T-cell (primary cell): ENCODE measurements around the gene GSTM1. TPM values are rescaled to one million over a fixed set of nuclear protein-coding genes. Genes with fewer than 3 reads are reported as not detected.
"Not testable (repeated sequence)": the region's sequence is repeated elsewhere in the genome, so short reads cannot be mapped to it uniquely, and the experiment has no call there.

Experiments
- ATAC-seq, 4 experiments: fragments of 200-7000 bp in 3 of 4; fragments of 150-1000 bp in 1 of 4; cut with Tn5 transposase; replicated peaks in 1 of 4; 1 replicate in 3 of 4; 2 replicates in 1 of 4; pipeline ENCODE4 v1.10.0; 2021; ENCODE audit warnings: moderate library complexity in 3 of 4, mild to moderate bottlenecking in 2 of 4, moderate number of reproducible peaks in 1 of 4
- CTCF ChIA-PET, 2 donors: fragments of 300-600 bp; sonication (Branson Sonifier 250); formaldehyde crosslinking; loops; one replicate each; lab custom pipeline; 2022; ENCODE audit warnings: antibody characterized with exemption in 2 of 2; lab: Charles Lee
- POLR2A ChIA-PET, 2 donors: fragments of 300-600 bp; sonication (Branson Sonifier 250); formaldehyde crosslinking; loops; one replicate each; lab custom pipeline; 2022; ENCODE audit warnings: antibody characterized with exemption in 2 of 2; lab: Charles Lee
- DNase-seq, 35 experiments: peaks; one replicate each; pipeline versions ENCODE4 v3.0.0 to v3.0.0-alpha.2; 2013 to 2023
- H3K27ac ChIP-seq: one replicate; pipeline ENCODE4 v1.5.1; 2013; ENCODE audit warnings: low read length
- H3K27me3 ChIP-seq, 2 experiments: replicated peaks in 1 of 2; 1 replicate in 1 of 2; 2 replicates in 1 of 2; pipeline versions ENCODE4 v1.6.1 to v1.7.0; 2013; ENCODE audit warnings: low read length in 1 of 2, mixed read lengths in 1 of 2; ENCODE audit not compliant: control insufficient read depth in 2 of 2, insufficient read depth in 2 of 2; ENCODE audit errors: extremely low read depth in 1 of 2
- H3K36me3 ChIP-seq, 2 donors: 1 replicate in 1 of 2; 2 replicates in 1 of 2; pipeline versions ENCODE4 v1.6.1 to v1.7.0; 2013; ENCODE audit warnings: low read length in 1 of 2; ENCODE audit not compliant: control insufficient read depth in 2 of 2, insufficient read depth in 1 of 2; ENCODE audit errors: extremely low read depth in 1 of 2
- H3K4me1 ChIP-seq, 2 experiments: 1 replicate in 1 of 2; 2 replicates in 1 of 2; pipeline versions ENCODE4 v1.6.1 to v1.7.0; 2013; ENCODE audit warnings: low read length in 2 of 2, mixed read lengths in 1 of 2; ENCODE audit not compliant: insufficient read depth in 2 of 2, control insufficient read depth in 1 of 2; ENCODE audit errors: extremely low read depth in 1 of 2
- H3K4me3 ChIP-seq, 2 donors: 1 replicate in 1 of 2; 2 replicates in 1 of 2; pipeline versions ENCODE4 v1.5.1 to v1.7.0; 2013; ENCODE audit warnings: mild to moderate bottlenecking in 2 of 2, low read length in 1 of 2, moderate library complexity in 1 of 2; ENCODE audit not compliant: control insufficient read depth in 1 of 2; ENCODE audit errors: extremely low read depth in 1 of 2
- H3K9me3 ChIP-seq: 2 replicates; pipeline ENCODE4 v1.7.0; 2013
- H3K27ac Mint-ChIP-seq, 2 donors: one replicate each; pipeline ENCODE4 v1.8.0; 2020 to 2021; ENCODE audit warnings: mild to moderate bottlenecking in 2 of 2, mixed read lengths in 2 of 2
- H3K27me3 Mint-ChIP-seq, 2 donors: one replicate each; pipeline ENCODE4 v1.8.0; 2021 to 2022; ENCODE audit warnings: mixed read lengths in 2 of 2
- H3K36me3 Mint-ChIP-seq: one replicate; pipeline ENCODE4 v1.8.0; 2021; ENCODE audit warnings: mixed read lengths
- H3K4me1 Mint-ChIP-seq, 3 donors: one replicate each; pipeline ENCODE4 v1.8.0; 2020 to 2022; ENCODE audit warnings: mixed read lengths in 3 of 3, mild to moderate bottlenecking in 1 of 3
- H3K4me3 Mint-ChIP-seq, 3 donors: one replicate each; pipeline ENCODE4 v1.8.0; 2020 to 2022; ENCODE audit warnings: mild to moderate bottlenecking in 3 of 3, mixed read lengths in 3 of 3, moderate library complexity in 3 of 3
- H3K9me3 Mint-ChIP-seq, 3 donors: one replicate each; pipeline ENCODE4 v1.8.0; 2020 to 2022; ENCODE audit warnings: mixed read lengths in 3 of 3
- WGBS: methylation state at CpG from one replicate; pipeline ENCODE4 v1.1.5; 2013; ENCODE audit warnings: missing lambda C conversion rate; ENCODE audit not compliant: insufficient coverage; 5-methylcytosine and 5-hydroxymethylcytosine counted together
- total RNA-seq, 35 experiments: library from RNA in 6 of 35; stranded (reverse) in 6 of 35; fragments of 120-200 nt in 1 of 35; gene quantifications; one replicate each; pipeline versions ENCODE4 v1.2.1 to v1.2.4 and lab custom pipeline; 2013 to 2026

The GSTM1 gene
- total RNA-seq, 5 donors from 2014 or later (not counting 1 experiment from before 2014, with no cell fraction given), result 0.44 to 50.3 (median 30.7) TPM

DNA sequence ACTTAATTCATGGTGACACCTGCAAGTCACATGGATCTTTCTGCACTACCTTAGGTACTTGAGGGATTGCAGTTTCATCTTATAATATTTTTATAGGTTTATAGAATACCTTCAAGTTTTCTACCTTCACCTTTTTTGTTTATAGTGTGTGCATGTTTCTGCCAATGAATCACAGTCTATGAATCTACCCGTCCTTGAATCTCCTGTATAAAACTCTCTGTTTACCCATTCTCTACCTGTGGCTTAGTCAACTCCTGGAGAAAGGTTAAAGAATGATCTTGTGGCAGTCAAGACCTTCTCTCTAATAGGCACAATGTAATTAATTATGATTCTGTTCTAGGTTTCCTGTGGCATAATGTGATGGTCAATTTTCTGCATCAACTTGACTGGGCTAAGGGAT lies 22.9 kb upstream of the GSTM1 start:
- WGBS, result no CpG with 5 or more reads among the region's 1 CpG
- peaks cover 0 to 4% of the 10 kb centered on the region in 2 experiments for H3K27me3 ChIP-seq
- CTCF ChIA-PET, result no interaction called here

DNA sequence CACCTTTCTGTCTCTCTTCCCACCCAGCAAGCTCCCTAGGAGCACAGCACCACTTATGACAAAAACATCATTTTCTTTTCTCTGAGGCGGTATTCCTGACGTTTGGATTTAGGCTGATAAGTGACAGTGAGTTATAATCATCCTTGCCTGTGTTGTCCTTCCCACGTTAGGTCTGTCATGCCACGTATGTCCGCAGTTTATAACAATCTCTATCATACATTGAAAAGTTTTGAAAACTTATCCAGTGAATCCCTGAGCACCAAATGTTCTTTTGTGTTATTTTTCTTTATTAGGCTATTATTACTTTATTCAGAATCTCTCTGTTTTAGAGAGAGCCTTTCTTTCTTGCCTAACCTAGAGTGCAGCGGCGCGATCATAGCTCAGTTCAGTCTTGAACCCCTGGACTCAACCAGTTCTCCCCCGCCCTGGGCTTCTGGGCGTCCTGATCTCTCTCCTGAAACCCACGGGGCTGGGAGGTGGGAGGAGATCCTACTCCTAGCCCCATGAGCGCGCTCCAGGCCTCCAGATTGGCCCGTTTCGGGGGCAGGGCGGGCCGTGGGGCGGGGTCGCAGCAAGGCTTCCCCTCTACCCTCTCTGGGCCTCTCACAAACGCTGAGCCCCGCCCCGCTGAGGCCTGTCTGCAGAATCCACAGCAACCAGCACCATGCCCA lies 20.0 kb upstream of the GSTM1 start, which contains the start of gene GSTM2:
TSS of gene GSTM2 (plus strand) at position 606 of the 671 bp plus-strand sequence. CDS start at position 665, 59 bp downstream.
- CTCF ChIA-PET, result no interaction called here
- Histone ChIP-seq H3K36me3 (peaks cover 0 to 6% of the 10 kb centered on the region in 2 donors), H3K4me1 (peaks cover 6 to 22% of the 10 kb centered on the region in 2 experiments), H3K27me3 (peaks cover 0 to 4% of the 10 kb centered on the region in 2 experiments), H3K27ac (no peak within 1 kb of the TSS), H3K9me3 (no peaks in the 10 kb centered on the region), H3K4me3 (peak within 1 kb of the TSS; percentile 37 to 55)
- Mint-ChIP-seq H3K9me3 (no peaks in the 10 kb centered on the region), H3K4me3 (peak within 1 kb of the TSS; percentile 69 to 84 (median 77)), H3K4me1 (peaks cover 25 to 26% (median 25%) of the 10 kb centered on the region in 3 donors), H3K36me3 (peaks cover 7% of the 10 kb centered on the region), H3K27ac (peak within 1 kb of the TSS; percentile 61 to 79), H3K27me3 (no peaks in the 10 kb centered on the region)
- POLR2A ChIA-PET, result no interaction called here
- peak; percentile 98 to 100 (median 99) for ATAC-seq
- 0% methylated on average over 1 of the region's 22 CpGs for WGBS
- peak; percentile 59 to 93 (median 80) for DNase-seq

More for the DNA sequence above, 22.9 kb upstream of the GSTM1 start:
- Histone ChIP-seq H3K4me1 (peaks cover 6 to 18% of the 10 kb centered on the region in 2 experiments), H3K36me3 (peaks cover 0 to 3% of the 10 kb centered on the region in 2 donors), H3K4me3 (no peak overlapping the region), H3K9me3 (no peaks in the 10 kb centered on the region), H3K27ac (no peak overlapping the region)
- Mint-ChIP-seq H3K36me3 (no peaks in the 10 kb centered on the region), H3K27me3 (no peaks in the 10 kb centered on the region), H3K27ac (no peak overlapping the region), H3K4me3 (no peak overlapping the region), H3K9me3 (no peaks in the 10 kb centered on the region), H3K4me1 (peaks cover 17 to 18% (median 17%) of the 10 kb centered on the region in 3 donors)
- POLR2A ChIA-PET, result no interaction called here
- DNase-seq, result no peak
- no peak for ATAC-seq

DNA sequence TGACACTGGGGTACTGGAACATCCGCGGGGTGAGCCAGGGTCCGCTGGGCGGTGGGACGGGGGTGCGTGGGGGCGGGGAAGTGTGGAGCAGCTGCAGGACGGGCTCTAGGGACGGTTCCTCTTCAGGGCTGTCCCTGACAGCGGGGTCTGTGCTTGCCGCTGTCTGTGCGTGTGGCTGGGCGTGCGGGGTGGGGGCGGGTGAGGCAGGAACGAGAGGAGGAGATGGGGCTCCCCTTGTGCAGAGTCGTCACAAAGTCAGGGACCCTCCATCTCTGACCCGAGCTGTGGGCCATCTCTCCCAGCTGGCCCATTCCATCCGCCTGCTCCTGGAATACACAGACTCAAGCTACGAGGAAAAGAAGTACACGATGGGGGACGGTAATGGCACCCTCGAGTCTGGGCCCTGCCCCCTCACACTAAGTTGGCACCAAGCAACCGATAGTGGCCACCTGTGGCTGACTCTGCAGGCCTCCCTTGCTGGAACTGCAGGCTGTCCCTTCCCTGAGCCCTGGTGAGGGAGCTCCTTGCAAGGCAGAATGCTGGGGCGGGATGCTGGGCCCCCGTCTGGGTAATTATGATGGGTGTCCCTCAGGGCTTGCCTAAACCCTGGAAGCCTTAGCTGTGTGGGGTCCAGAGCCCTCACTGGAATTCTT lies 19.4 kb upstream of the GSTM1 start:
- CTCF ChIA-PET, result no interaction called here
- peak overlapping the region; percentile 69 to 84 (median 77) for H3K4me3 Mint-ChIP-seq
- H3K9me3 ChIP-seq, result no peaks in the 10 kb centered on the region
- WGBS, result 21% methylated on average over 23 of the region's 26 CpGs
- peaks cover 6 to 22% of the 10 kb centered on the region in 2 experiments for H3K4me1 ChIP-seq
- H3K27me3 Mint-ChIP-seq, result no peaks in the 10 kb centered on the region
- ATAC-seq, result peak; percentile 37 to 50 (median 46)
- H3K4me1 Mint-ChIP-seq, result peaks cover 25 to 26% (median 25%) of the 10 kb centered on the region in 3 donors
- peaks cover 10% of the 10 kb centered on the region for H3K36me3 Mint-ChIP-seq
- no peaks in the 10 kb centered on the region for H3K9me3 Mint-ChIP-seq
- H3K27ac ChIP-seq, result no peak overlapping the region
- POLR2A ChIA-PET, result no interaction called here
- peak overlapping the region; percentile 61 to 79 for H3K27ac Mint-ChIP-seq
- H3K36me3 ChIP-seq, result peaks cover 0 to 6% of the 10 kb centered on the region in 2 donors
- DNase-seq, result no peak
- peak overlapping the region; percentile 37 to 55 for H3K4me3 ChIP-seq
- H3K27me3 ChIP-seq, result peaks cover 0 to 4% of the 10 kb centered on the region in 2 experiments

DNA sequence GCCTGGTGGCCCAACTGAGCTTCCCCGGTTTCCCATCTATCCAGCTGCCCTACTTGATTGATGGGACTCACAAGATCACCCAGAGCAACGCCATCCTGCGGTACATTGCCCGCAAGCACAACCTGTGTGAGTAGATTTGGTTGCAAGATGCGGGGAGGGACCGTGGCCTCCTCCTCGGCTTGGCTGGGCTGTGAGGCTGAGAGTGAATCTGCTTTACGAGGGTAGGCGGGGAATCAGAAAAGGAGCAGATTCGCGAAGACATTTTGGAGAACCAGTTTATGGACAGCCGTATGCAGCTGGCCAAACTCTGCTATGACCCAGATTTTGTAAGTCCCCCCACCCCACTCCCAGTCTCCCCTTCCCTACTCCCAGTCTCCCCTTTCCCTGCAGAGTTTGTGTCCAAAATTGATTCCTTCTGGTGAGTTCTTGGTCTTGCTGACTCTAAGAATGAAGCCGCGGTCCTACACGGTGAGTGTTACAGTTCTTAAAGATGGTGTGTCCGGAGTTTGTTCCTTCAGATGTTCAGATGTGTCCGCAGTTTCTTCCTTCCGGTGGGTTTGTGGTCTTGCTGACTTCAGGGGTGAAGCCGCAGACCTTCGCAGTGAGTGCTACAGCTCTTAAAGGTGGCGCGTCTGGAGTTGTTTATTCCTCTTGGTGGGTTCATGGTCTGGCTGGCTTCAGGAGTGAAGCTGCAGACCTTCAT lies 18.2 kb upstream of the GSTM1 start:
- H3K36me3 Mint-ChIP-seq, result peaks cover 10% of the 10 kb centered on the region
- H3K27me3 ChIP-seq, result peaks cover 0 to 4% of the 10 kb centered on the region in 2 experiments
- H3K4me3 Mint-ChIP-seq, result peak overlapping the region; percentile 60 to 69 (median 64)
- no peaks in the 10 kb centered on the region for H3K9me3 Mint-ChIP-seq
- H3K4me1 ChIP-seq, result peaks cover 6 to 22% of the 10 kb centered on the region in 2 experiments
- H3K9me3 ChIP-seq, result no peaks in the 10 kb centered on the region
- H3K27ac ChIP-seq, result no peak overlapping the region
- no peaks in the 10 kb centered on the region for H3K27me3 Mint-ChIP-seq
- 77% methylated on average over 16 of the region's 22 CpGs for WGBS
- ATAC-seq (no peak), DNase-seq (peak in 2 of 35 experiments; percentile 11 to 16)
- ChIA-PET POLR2A (no interaction called here), CTCF (no interaction called here)
- peaks cover 25 to 26% (median 25%) of the 10 kb centered on the region in 3 donors for H3K4me1 Mint-ChIP-seq
- peaks cover 0 to 6% of the 10 kb centered on the region in 2 donors for H3K36me3 ChIP-seq
- H3K27ac Mint-ChIP-seq, result peak overlapping the region; percentile 85 to 87
- no peak overlapping the region for H3K4me3 ChIP-seq

DNA sequence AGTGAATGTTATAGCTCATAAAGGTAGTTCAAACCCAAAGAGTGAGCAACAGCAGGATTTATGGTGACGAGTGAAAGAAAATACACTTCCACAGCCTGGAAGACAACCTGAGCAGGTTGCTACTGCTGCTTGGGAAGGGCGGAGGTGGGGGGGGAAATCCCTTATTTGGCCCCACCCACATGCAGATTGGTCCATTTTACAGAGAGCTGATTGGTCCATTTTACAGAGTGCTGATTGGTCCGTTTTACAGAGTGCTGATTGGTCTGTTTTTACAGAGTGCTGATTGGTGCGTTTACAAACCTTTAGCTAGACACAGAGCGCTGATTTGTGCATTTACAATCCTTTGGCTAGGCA lies 17.7 kb upstream of the GSTM1 start:
- H3K9me3 ChIP-seq, ATAC-seq, POLR2A ChIA-PET, H3K27me3 ChIP-seq, CTCF ChIA-PET, H3K9me3 Mint-ChIP-seq, H3K27ac ChIP-seq, H3K27me3 Mint-ChIP-seq, H3K4me3 ChIP-seq, H3K36me3 ChIP-seq, DNase-seq: not testable (repeated sequence)
- 91% methylated on average over 1 of the region's 5 CpGs for whole genome bisulfite sequencing
- H3K36me3 Mint-ChIP-seq, result peaks cover 10% of the 10 kb centered on the region
- peak overlapping the region; percentile 60 to 69 (median 64) for H3K4me3 Mint-ChIP-seq
- H3K4me1 Mint-ChIP-seq, result peaks cover 25 to 26% (median 25%) of the 10 kb centered on the region in 3 donors
- peaks cover 6 to 22% of the 10 kb centered on the region in 2 experiments for H3K4me1 ChIP-seq
- peak overlapping the region; percentile 85 to 87 for H3K27ac Mint-ChIP-seq

DNA sequence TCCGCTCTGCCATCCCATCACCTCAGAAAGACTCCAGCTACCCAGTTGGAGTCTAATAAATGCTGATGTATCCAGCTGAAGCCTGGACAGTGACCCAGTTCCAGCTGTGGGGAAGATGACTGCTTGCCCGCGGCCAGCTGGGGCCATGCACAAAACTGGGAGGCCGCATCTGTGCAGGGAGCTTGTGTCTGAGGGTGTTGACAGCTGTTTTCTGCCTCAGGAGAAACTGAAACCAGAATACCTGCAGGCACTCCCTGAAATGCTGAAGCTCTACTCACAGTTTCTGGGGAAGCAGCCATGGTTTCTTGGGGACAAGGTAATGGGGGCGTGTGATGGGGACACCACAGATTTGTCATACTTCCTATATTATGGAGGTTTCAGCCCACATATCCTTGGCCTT lies 16.6 kb upstream of the GSTM1 start:
- no peaks in the 10 kb centered on the region for H3K9me3 ChIP-seq
- H3K36me3 Mint-ChIP-seq, result peaks cover 10% of the 10 kb centered on the region
- DNase-seq, result no peak
- 86% methylated on average over 3 of the region's 5 CpGs for WGBS
- H3K4me3 Mint-ChIP-seq, result peak overlapping the region in 1 of 3 donors; percentile 12
- ChIA-PET CTCF (interaction anchor here in 1 of 2 donors (0.6 kb wide), 1 partner anchor 23 kb away, joined by 4 read pairs; no protein-coding TSS in a partner anchor), POLR2A (no interaction called here)
- no peaks in the 10 kb centered on the region for H3K27me3 Mint-ChIP-seq
- no peaks in the 10 kb centered on the region for H3K9me3 Mint-ChIP-seq
- no peak overlapping the region for H3K4me3 ChIP-seq
- peak overlapping the region in 1 of 2 donors; percentile 31 for H3K27ac Mint-ChIP-seq
- H3K27ac ChIP-seq, result no peak overlapping the region
- ATAC-seq, result no peak
- peaks cover 6 to 22% of the 10 kb centered on the region in 2 experiments for H3K4me1 ChIP-seq
- H3K36me3 ChIP-seq, result peaks cover 0 to 6% of the 10 kb centered on the region in 2 donors
- H3K4me1 Mint-ChIP-seq, result peaks cover 25 to 26% (median 25%) of the 10 kb centered on the region in 3 donors
- H3K27me3 ChIP-seq, result peaks cover 0 to 4% of the 10 kb centered on the region in 2 experiments
